Endothelial cell of umbilical vein (primary cell): ENCODE results near the gene RTCA. TPM values are rescaled to one million over a fixed set of nuclear protein-coding genes. Genes with fewer than 3 reads are reported as not detected.

Experiments
- BruUV-seq: library from RNA; stranded (reverse); fragments of 400-500 nt; replicated peaks from 2 replicates; lab custom pipeline; 2021; lab: Mats Ljungman, UMichigan
- CTCF ChIA-PET: fragments of 300-600, 350-600 bp; sonication (Branson Sonifier 250); formaldehyde crosslinking; loops from one replicate; lab custom pipeline; 2021; ENCODE audit warnings: antibody characterized with exemption, inconsistent platforms; lab: Charles Lee
- POLR2A ChIA-PET: fragments of 300-600, 350-600 bp; sonication (Branson Sonifier 250); formaldehyde crosslinking; loops from one replicate; lab custom pipeline; 2021; ENCODE audit warnings: antibody characterized with exemption, inconsistent platforms; lab: Charles Lee
- DNase-seq: peaks from one replicate; pipeline ENCODE4 v3.0.0-alpha.2; 2011; ENCODE audit warnings: low read depth, low spot score
- FAIRE-seq: peaks from 2 replicates; lab custom pipeline; 2011; peaks lifted over from hg19 to GRCh38; lab: Jason Lieb, UNC
- H2AFZ ChIP-seq: 2 replicates; pipeline ENCODE4 v1.6.0; 2012; ENCODE audit warnings: low read depth, low read length, control low read depth, inconsistent platforms
- H3K27ac ChIP-seq: 2 replicates; pipeline ENCODE4 v1.5.1; 2011; ENCODE audit warnings: low read depth, mild to moderate bottlenecking, control low read depth, low read length, moderate library complexity; ENCODE audit not compliant: insufficient read depth
- H3K27me3 ChIP-seq, 2 experiments: 2 replicates each; pipeline versions ENCODE4 v1.6.0 to v1.6.1; 2011; ENCODE audit warnings: low read length in 2 of 2, mixed read lengths in 1 of 2; ENCODE audit not compliant: control insufficient read depth in 2 of 2, insufficient read depth in 2 of 2
- H3K36me3 ChIP-seq, 2 experiments: 2 replicates in 1 of 2; 3 replicates in 1 of 2; pipeline ENCODE4 v1.5.1; 2011; ENCODE audit warnings: low read length in 2 of 2, mild to moderate bottlenecking in 1 of 2, moderate library complexity in 1 of 2; ENCODE audit not compliant: control insufficient read depth in 2 of 2, insufficient read depth in 2 of 2; ENCODE audit errors: extremely low read depth in 1 of 2
- H3K4me1 ChIP-seq: 3 replicates; pipeline ENCODE4 v1.5.1; 2011; ENCODE audit warnings: mild to moderate bottlenecking, low read length; ENCODE audit not compliant: control insufficient read depth, insufficient read depth; ENCODE audit errors: extremely low read depth
- H3K4me2 ChIP-seq: 2 replicates; pipeline ENCODE4 v1.6.1; 2011; ENCODE audit warnings: low read length, control low read depth, mixed read lengths; ENCODE audit not compliant: insufficient read depth
- H3K4me3 ChIP-seq, 3 experiments: fragments of 200-600 bp in 1 of 3; sonication (generic), shearing (Covaris generic) in 1 of 3; replicated peaks in 1 of 3; 2 replicates each; pipeline ENCODE4 v1.5.1; 2011 to 2016; ENCODE audit warnings: control low read depth in 3 of 3, low read length in 3 of 3, mild to moderate bottlenecking in 2 of 3, inconsistent platforms in 1 of 3, low read depth in 1 of 3, moderate library complexity in 1 of 3; ENCODE audit not compliant: insufficient read depth in 1 of 3
- H3K79me2 ChIP-seq: 2 replicates; pipeline ENCODE4 v1.6.0; 2012; ENCODE audit warnings: low read length, inconsistent platforms; ENCODE audit not compliant: control insufficient read depth, insufficient read depth
- H3K9ac ChIP-seq: replicated peaks from 2 replicates; pipeline ENCODE3; 2011; ENCODE audit warnings: low read length, control low read depth; ENCODE audit not compliant: insufficient read depth; ENCODE audit errors: extremely low read depth
- H3K9me1 ChIP-seq: replicated peaks from 3 replicates; pipeline ENCODE4 v1.6.0; 2011; ENCODE audit warnings: mild to moderate bottlenecking, low read length; ENCODE audit not compliant: control insufficient read depth, insufficient read depth; ENCODE audit errors: extremely low read depth
- H3K9me3 ChIP-seq: replicated peaks from 2 replicates; pipeline ENCODE4 v1.5.1; 2012; ENCODE audit warnings: low read length, inconsistent platforms; ENCODE audit not compliant: control insufficient read depth, insufficient read depth
- H4K20me1 ChIP-seq: replicated peaks from 2 replicates; pipeline ENCODE3; 2011; ENCODE audit warnings: mild to moderate bottlenecking, low read length; ENCODE audit not compliant: control insufficient read depth, insufficient read depth; ENCODE audit errors: extremely low read depth
- CTCF ChIP-seq, 2 donors: IDR thresholded peaks; 1 replicate in 1 of 2; 2 replicates in 1 of 2; pipeline ENCODE4 v1.5.1; 2011; ENCODE audit warnings: low read length in 2 of 2, mild to moderate bottlenecking in 2 of 2, moderate library complexity in 2 of 2, control low read depth in 1 of 2, inconsistent platforms in 1 of 2, low read depth in 1 of 2; ENCODE audit not compliant: insufficient read depth in 1 of 2; ENCODE audit errors: extremely low read depth in 1 of 2
- EZH2 ChIP-seq: IDR thresholded peaks from 2 replicates; pipeline ENCODE4 v1.6.1; 2012; ENCODE audit warnings: borderline replicate concordance, low read depth, mild to moderate bottlenecking, moderate library complexity, low read length, inconsistent platforms; ENCODE audit not compliant: severe bottlenecking
- GATA2 ChIP-seq: IDR thresholded peaks from 2 replicates; pipeline ENCODE4 v1.7.0; 2011; ENCODE audit warnings: low read depth, mild to moderate bottlenecking, moderate library complexity, mixed read lengths, low read length; ENCODE audit not compliant: insufficient read length, insufficient read depth
- JUN ChIP-seq: IDR thresholded peaks from 2 replicates; pipeline ENCODE4 v1.6.1; 2011; ENCODE audit warnings: borderline replicate concordance, low read depth; ENCODE audit not compliant: insufficient read length, insufficient read depth
- MAX ChIP-seq: IDR thresholded peaks from 2 replicates; pipeline ENCODE4 v1.6.1; 2011; ENCODE audit not compliant: insufficient read depth, insufficient read length
- MYC ChIP-seq: IDR thresholded peaks from one replicate; pipeline ENCODE4 v1.6.1; 2011; ENCODE audit warnings: mild to moderate bottlenecking, low read depth, low read length
- POLR2A ChIP-seq: IDR thresholded peaks from 2 replicates; pipeline ENCODE4 v1.6.1; 2012; ENCODE audit warnings: low read depth, mild to moderate bottlenecking, control low read depth, low read length
- dilution Hi-C: fragments of 300-500 bp; cut with MboI; formaldehyde crosslinking; loops from one replicate; pipeline ENCODE4 v1.15.0; 2019; ENCODE audit warnings: low sequenced_read_pairs; ENCODE audit not compliant: extremely low pct_ligation_motif_present
- intact Hi-C: fragments of 100-400 bp; cut with micrococcal nuclease; formaldehyde crosslinking; loops from one replicate; pipeline ENCODE4 v1.10.0; 2022
- polyA plus RNA-seq, 4 experiments: library from polyadenylated mRNA; depleted of rRNA in 3 of 4; stranded (reverse) in 3 of 4; unstranded in 1 of 4; fragments of >200 nt; gene quantifications; 2 replicates each; pipeline versions ENCODE4 v1.2.1 to v1.2.3, GENCODE V29; 2011 to 2012; ENCODE audit warnings: missing spikeins in 1 of 4
- total RNA-seq: library from RNA; stranded (reverse); gene quantifications from 2 replicates; pipeline ENCODE4 v1.2.3, GENCODE V29; 2021

Gene RTCA
- total and polyA plus RNA-seq, 2 donors (not counting 3 experiments of a cell fraction or from before 2014, with no cell fraction given): 20.3 to 46.6 TPM

- CTCF ChIA-PET: no interaction called here
- H3K36me3 ChIP-seq: peaks cover 0 to 3% of the 10 kb centered on the region in 2 experiments
- intact Hi-C loops: no loop called here
Measured at GRCh38 chr1:100237091-100237490, 28.9 kb upstream of the RTCA start.

GRCh38 chr1:100239961-100240360 is 26.1 kb upstream of the RTCA start:
- CTCF ChIA-PET: no interaction called here
- no peak overlapping the region for H3K27ac ChIP-seq
- DNase-seq (no peak), FAIRE-seq (no peak)
- TF ChIP-seq MAX (no peak), JUN (no peak), POLR2A (no peak), MYC (no peak), GATA2 (no peak)
- H4K20me1 ChIP-seq: no peaks in the 10 kb centered on the region
- no peak overlapping the region for H3K4me3 ChIP-seq
- H3K27me3 ChIP-seq: no peaks in the 10 kb centered on the region
- H2AFZ ChIP-seq: no peak overlapping the region
- no TSS peak for BruUV-seq
- no peaks in the 10 kb centered on the region for H3K4me1 ChIP-seq
- dilution Hi-C loops: no loop called here
- no peaks in the 10 kb centered on the region for H3K9me1 ChIP-seq
- no peak overlapping the region for H3K4me2 ChIP-seq
- no peaks in the 10 kb centered on the region for H3K9me3 ChIP-seq
- intact Hi-C loops: no loop called here
- no peaks in the 10 kb centered on the region for H3K79me2 ChIP-seq
- no peak overlapping the region for H3K9ac ChIP-seq
- POLR2A ChIA-PET: interaction anchor here (0.6 kb wide), 2 partner anchors 9 to 35 kb away, joined by 4 to 7 read pairs; no protein-coding TSS in a partner anchor
- peaks cover 0 to 3% of the 10 kb centered on the region in 2 experiments for H3K36me3 ChIP-seq

More at GRCh38 chr1:100237091-100237490, 28.9 kb upstream of the RTCA start:
- no peak for DNase-seq
- TF ChIP-seq EZH2: no peak
- no peak for TF ChIP-seq CTCF (IDR thresholded peaks at IDR 0.05; ENCODE audit: extremely low read depth in 1 of 2, insufficient read depth in 1 of 2, low read depth in 1 of 2, low read length in 2 of 2)
- H3K4me1 ChIP-seq: no peaks in the 10 kb centered on the region
- dilution Hi-C loops: no loop called here
- H4K20me1 ChIP-seq: no peaks in the 10 kb centered on the region
- no peak overlapping the region for H3K9ac ChIP-seq
- H3K27ac ChIP-seq: no peak overlapping the region
- FAIRE-seq: no peak
- H3K4me2 ChIP-seq: no peak overlapping the region
- no peaks in the 10 kb centered on the region for H3K27me3 ChIP-seq
- no peaks in the 10 kb centered on the region for H3K79me2 ChIP-seq
- POLR2A ChIA-PET: interaction anchor here (1.0 kb wide), 1 partner anchor 12 kb away, joined by 3 read pairs; the partner anchor contains the start of gene DBT
- no peak overlapping the region for H3K4me3 ChIP-seq
- H3K9me1 ChIP-seq: no peaks in the 10 kb centered on the region
- H3K9me3 ChIP-seq: no peaks in the 10 kb centered on the region
- no peak overlapping the region for H2AFZ ChIP-seq
- BruUV-seq: no TSS peak
